Neural cell (in vitro differentiated cells): ENCODE measurements around the gene PPP4R3B. TPM values are rescaled to one million over a fixed set of nuclear protein-coding genes. Genes with fewer than 3 reads are reported as not detected.

ENCODE experiments used
- H2AFZ ChIP-seq: fragments of 200-600, 300-800 bp; sonication (generic), shearing (Covaris generic); 2 replicates; pipeline ENCODE4 v1.6.0; 2014; ENCODE audit warnings: low read depth, mild to moderate bottlenecking, antibody characterized with exemption, low read length, moderate library complexity
- H3F3A ChIP-seq: fragments of 200-600 bp; shearing (Covaris generic); 2 replicates; pipeline ENCODE4 v1.6.1; 2016; ENCODE audit warnings: mild to moderate bottlenecking, moderate library complexity, mixed read lengths, antibody characterized with exemption, low read length; ENCODE audit not compliant: insufficient read depth, poor library complexity, severe bottlenecking
- H3K27ac ChIP-seq: fragments of 200-600, 300-800 bp; sonication (generic), shearing (Covaris generic); 2 replicates; pipeline ENCODE4 v1.5.1; 2014; ENCODE audit warnings: mild to moderate bottlenecking, low read length, moderate library complexity
- H3K27me3 ChIP-seq: fragments of 300-800, 200-600 bp; sonication (generic), shearing (Covaris generic); 2 replicates; pipeline ENCODE4 v1.6.0; 2014; ENCODE audit warnings: mild to moderate bottlenecking, low read depth, low read length, moderate library complexity; ENCODE audit not compliant: insufficient read depth
- H3K36me3 ChIP-seq: fragments of 300-800, 200-600 bp; sonication (generic), shearing (Covaris generic); 2 replicates; pipeline ENCODE4 v1.5.1; 2014; ENCODE audit warnings: mild to moderate bottlenecking, antibody characterized with exemption, low read length, moderate library complexity; ENCODE audit not compliant: insufficient read depth
- H3K4me2 ChIP-seq: fragments of 300-800, 200-600 bp; sonication (generic), shearing (Covaris generic); 2 replicates; pipeline ENCODE4 v1.6.0; 2014; ENCODE audit warnings: mild to moderate bottlenecking, low read length
- H3K4me3 ChIP-seq: fragments of 300-800, 200-600 bp; sonication (generic), shearing (Covaris generic); 2 replicates; pipeline ENCODE4 v1.5.1; 2014; ENCODE audit warnings: mild to moderate bottlenecking, low read length, moderate library complexity
- H3K79me2 ChIP-seq: fragments of 200-600 bp; shearing (Covaris generic); replicated peaks from 2 replicates; pipeline ENCODE4 v1.6.0; 2014; ENCODE audit warnings: mild to moderate bottlenecking, low read length, moderate library complexity; ENCODE audit not compliant: insufficient read depth
- H3K9ac ChIP-seq: fragments of 300-800, 200-600 bp; sonication (generic), shearing (Covaris generic); 2 replicates; pipeline ENCODE4 v1.6.1; 2016; ENCODE audit warnings: mild to moderate bottlenecking, low read length, mixed read lengths
- H3K9me2 ChIP-seq: fragments of 200-600 bp; shearing (Covaris generic); 2 replicates; pipeline ENCODE4 v1.6.1; 2016; ENCODE audit warnings: mild to moderate bottlenecking, low read length, mixed read lengths; ENCODE audit not compliant: insufficient read depth
- H3K9me3 ChIP-seq: fragments of 200-600, 300-800 bp; sonication (generic), shearing (Covaris generic); 2 replicates; pipeline ENCODE4 v1.6.1; 2016; ENCODE audit warnings: mild to moderate bottlenecking, mixed run types, low read length, moderate library complexity, mixed read lengths
- H4K20me1 ChIP-seq: fragments of 200-600 bp; shearing (Covaris generic); 2 replicates; pipeline ENCODE4 v1.6.1; 2016; ENCODE audit warnings: mild to moderate bottlenecking, mixed run types; ENCODE audit not compliant: insufficient read depth
- EP300 ChIP-seq: fragments of 450-650 bp; conservative IDR thresholded peaks from 2 replicates; pipeline ENCODE4 v1.6.1; 2014; ENCODE audit warnings: antibody characterized with exemption, mild to moderate bottlenecking, moderate library complexity; ENCODE audit not compliant: poor library complexity, severe bottlenecking
- EZH2 ChIP-seq: fragments of 200-600, 300-800 bp; shearing (Covaris generic), sonication (generic); IDR thresholded peaks from 2 replicates; pipeline ENCODE4 v1.6.1; 2014; ENCODE audit warnings: antibody characterized with exemption, low read length, borderline replicate concordance, mild to moderate bottlenecking; ENCODE audit not compliant: insufficient read depth, poor library complexity, severe bottlenecking
- MXI1 ChIP-seq: fragments of 450-650 bp; conservative IDR thresholded peaks from 2 replicates; pipeline ENCODE4 v1.6.1; 2014; ENCODE audit warnings: antibody characterized with exemption, mild to moderate bottlenecking; ENCODE audit not compliant: poor library complexity, severe bottlenecking
- POLR2AphosphoS5 ChIP-seq: IDR thresholded peaks from 2 replicates; pipeline ENCODE4 v1.6.1; 2012
- RAD21 ChIP-seq: fragments of 450-650 bp; conservative IDR thresholded peaks from 2 replicates; pipeline ENCODE4 v1.6.1; 2014; ENCODE audit warnings: antibody characterized with exemption, mild to moderate bottlenecking, moderate library complexity
- REST ChIP-seq: IDR thresholded peaks from 2 replicates; pipeline ENCODE4 v1.6.1; 2012; ENCODE audit warnings: borderline replicate concordance
- SMC3 ChIP-seq: fragments of 450-650 bp; conservative IDR thresholded peaks from 2 replicates; pipeline ENCODE4 v1.6.1; 2014; ENCODE audit warnings: antibody characterized with exemption, mild to moderate bottlenecking, moderate library complexity; ENCODE audit not compliant: poor library complexity
- TAF1 ChIP-seq: IDR thresholded peaks from 2 replicates; pipeline ENCODE4 v1.6.1; 2012; ENCODE audit warnings: low read depth
- polyA plus RNA-seq: library from polyadenylated mRNA; depleted of rRNA; stranded (reverse); fragments of >200 nt; gene quantifications from 2 replicates; pipeline ENCODE4 v1.2.3, GENCODE V29; 2014
- TF ChIP-seq, protein P1 (sequence below): fragments of 450-650 bp; IDR thresholded peaks from 2 replicates; pipeline ENCODE4 v1.5.1; 2014; ENCODE audit warnings: antibody characterized with exemption, mild to moderate bottlenecking, moderate library complexity; ENCODE audit not compliant: poor library complexity, severe bottlenecking

Gene PPP4R3B
- polyA plus RNA-seq, 1 donor from 2014 or later = 58.4 TPM

- TF ChIP-seq SMC3 (no peak), POLR2AphosphoS5 (no peak), TAF1 (no peak), RAD21 (no peak), MXI1 (no peak), REST (no peak), EZH2 (no peak), EP300 (no peak)
- TF ChIP-seq, protein P1, sequence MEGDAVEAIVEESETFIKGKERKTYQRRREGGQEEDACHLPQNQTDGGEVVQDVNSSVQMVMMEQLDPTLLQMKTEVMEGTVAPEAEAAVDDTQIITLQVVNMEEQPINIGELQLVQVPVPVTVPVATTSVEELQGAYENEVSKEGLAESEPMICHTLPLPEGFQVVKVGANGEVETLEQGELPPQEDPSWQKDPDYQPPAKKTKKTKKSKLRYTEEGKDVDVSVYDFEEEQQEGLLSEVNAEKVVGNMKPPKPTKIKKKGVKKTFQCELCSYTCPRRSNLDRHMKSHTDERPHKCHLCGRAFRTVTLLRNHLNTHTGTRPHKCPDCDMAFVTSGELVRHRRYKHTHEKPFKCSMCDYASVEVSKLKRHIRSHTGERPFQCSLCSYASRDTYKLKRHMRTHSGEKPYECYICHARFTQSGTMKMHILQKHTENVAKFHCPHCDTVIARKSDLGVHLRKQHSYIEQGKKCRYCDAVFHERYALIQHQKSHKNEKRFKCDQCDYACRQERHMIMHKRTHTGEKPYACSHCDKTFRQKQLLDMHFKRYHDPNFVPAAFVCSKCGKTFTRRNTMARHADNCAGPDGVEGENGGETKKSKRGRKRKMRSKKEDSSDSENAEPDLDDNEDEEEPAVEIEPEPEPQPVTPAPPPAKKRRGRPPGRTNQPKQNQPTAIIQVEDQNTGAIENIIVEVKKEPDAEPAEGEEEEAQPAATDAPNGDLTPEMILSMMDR = no peak
- H3K4me2 ChIP-seq = no peak overlapping the region
- H2AFZ ChIP-seq = no peak overlapping the region
- no peaks in the 10 kb centered on the region for H3F3A ChIP-seq
- no peaks in the 10 kb centered on the region for H3K9me3 ChIP-seq
- no peaks in the 10 kb centered on the region for H3K9me2 ChIP-seq
- no peaks in the 10 kb centered on the region for H3K79me2 ChIP-seq
- H3K4me3 ChIP-seq = no peak overlapping the region
- H3K27me3 ChIP-seq = no peaks in the 10 kb centered on the region
- H3K36me3 ChIP-seq = no peaks in the 10 kb centered on the region
- H3K27ac ChIP-seq = no peak overlapping the region
- no peaks in the 10 kb centered on the region for H4K20me1 ChIP-seq
- no peak overlapping the region for H3K9ac ChIP-seq
These were observed 31.9 kb downstream of the PPP4R3B start for GRCh38 chr2:55585451-55586080.

GRCh38 chr2:55581874-55582547, 35.4 kb downstream of the PPP4R3B start:
- Histone ChIP-seq H3K79me2 (no peaks in the 10 kb centered on the region), H3K9me2 (no peaks in the 10 kb centered on the region), H3K9me3 (no peaks in the 10 kb centered on the region), H4K20me1 (no peaks in the 10 kb centered on the region), H3K36me3 (peaks cover 3% of the 10 kb centered on the region), H3K27ac (no peak overlapping the region), H3K4me3 (no peak overlapping the region), H3F3A (no peaks in the 10 kb centered on the region), H2AFZ (no peak overlapping the region), H3K27me3 (no peaks in the 10 kb centered on the region), H3K9ac (no peak overlapping the region), H3K4me2 (no peak overlapping the region)
- TF ChIP-seq, protein P1 = no peak
- TF ChIP-seq SMC3 (no peak), REST (no peak), MXI1 (no peak), RAD21 (no peak), TAF1 (no peak), EZH2 (no peak), EP300 (no peak), POLR2AphosphoS5 (no peak)
